ENCODE data around the gene SAMD1.

SAMD1 gene

GRCh38 chr19:14113762-14114414 is 23.3 kb upstream of the SAMD1 start:
- peak in 2 of 3 experiments; percentile 15 to 33 for DNase-seq (ENCODE audit: low read depth in 2 of 3, low spot score in 2 of 3)

GRCh38 chr19:14112809-14113385 is 22.3 kb upstream of the SAMD1 start:
- no peak for DNase-seq (ENCODE audit: low read depth in 2 of 3, low spot score in 2 of 3)

- DNase-seq (ENCODE audit: low read depth in 2 of 3, low spot score in 2 of 3): no peak
These were observed 21.7 kb upstream of the SAMD1 start for GRCh38 chr19:14112051-14112808.

GRCh38 chr19:14111486-14111885 is 20.9 kb upstream of the SAMD1 start:
- no peak for DNase-seq (ENCODE audit: low read depth in 2 of 3, low spot score in 2 of 3)

GRCh38 chr19:14110650-14111049 is 20.1 kb upstream of the SAMD1 start:
- no peak for DNase-seq (ENCODE audit: low read depth in 2 of 3, low spot score in 2 of 3)

- DNase-seq (ENCODE audit: low read depth in 2 of 3, low spot score in 2 of 3): no peak
These were observed 17.3 kb upstream of the SAMD1 start for GRCh38 chr19:14107581-14108461.

- DNase-seq (ENCODE audit: low read depth in 2 of 3, low spot score in 2 of 3): no peak
These were observed 16.3 kb upstream of the SAMD1 start for GRCh38 chr19:14106840-14107239.

GRCh38 chr19:14105680-14106079 is 15.1 kb upstream of the SAMD1 start:
- DNase-seq (ENCODE audit: low read depth in 2 of 3, low spot score in 2 of 3): no peak

GRCh38 chr19:14103310-14103709 is 12.8 kb upstream of the SAMD1 start:
- DNase-seq (ENCODE audit: low read depth in 2 of 3, low spot score in 2 of 3): no peak

GRCh38 chr19:14102756-14103155 is 12.2 kb upstream of the SAMD1 start:
- DNase-seq (ENCODE audit: low read depth in 2 of 3, low spot score in 2 of 3): no peak

- DNase-seq (ENCODE audit: low read depth in 2 of 3, low spot score in 2 of 3): no peak
These were observed 11.6 kb upstream of the SAMD1 start for GRCh38 chr19:14102102-14102696.

- DNase-seq (ENCODE audit: low read depth in 2 of 3, low spot score in 2 of 3): no peak
These were observed 10.5 kb upstream of the SAMD1 start for GRCh38 chr19:14101003-14101545.

- no peak for DNase-seq (ENCODE audit: low read depth in 2 of 3, low spot score in 2 of 3)
These were observed 7.1 kb upstream of the SAMD1 start for GRCh38 chr19:14097532-14098151.

GRCh38 chr19:14096272-14096992 is 5.9 kb upstream of the SAMD1 start:
- no peak for DNase-seq (ENCODE audit: low read depth in 2 of 3, low spot score in 2 of 3)

- no peak for DNase-seq (ENCODE audit: low read depth in 2 of 3, low spot score in 2 of 3)
These were observed 4.3 kb upstream of the SAMD1 start for GRCh38 chr19:14094854-14095253.

GRCh38 chr19:14093117-14093823 is 2.7 kb upstream of the SAMD1 start:
- no peak for DNase-seq (ENCODE audit: low read depth in 2 of 3, low spot score in 2 of 3)

GRCh38 chr19:14091813-14092462 is 1.4 kb upstream of the SAMD1 start:
- no peak for DNase-seq (ENCODE audit: low read depth in 2 of 3, low spot score in 2 of 3)

- DNase-seq (ENCODE audit: low read depth in 2 of 3, low spot score in 2 of 3): peak in 1 of 3 experiments; percentile 57
These were observed 696 bp upstream of the SAMD1 start for GRCh38 chr19:14091081-14091812.
